ENCODE measurements around the gene TMEM255B.

The TMEM255B gene

DNA sequence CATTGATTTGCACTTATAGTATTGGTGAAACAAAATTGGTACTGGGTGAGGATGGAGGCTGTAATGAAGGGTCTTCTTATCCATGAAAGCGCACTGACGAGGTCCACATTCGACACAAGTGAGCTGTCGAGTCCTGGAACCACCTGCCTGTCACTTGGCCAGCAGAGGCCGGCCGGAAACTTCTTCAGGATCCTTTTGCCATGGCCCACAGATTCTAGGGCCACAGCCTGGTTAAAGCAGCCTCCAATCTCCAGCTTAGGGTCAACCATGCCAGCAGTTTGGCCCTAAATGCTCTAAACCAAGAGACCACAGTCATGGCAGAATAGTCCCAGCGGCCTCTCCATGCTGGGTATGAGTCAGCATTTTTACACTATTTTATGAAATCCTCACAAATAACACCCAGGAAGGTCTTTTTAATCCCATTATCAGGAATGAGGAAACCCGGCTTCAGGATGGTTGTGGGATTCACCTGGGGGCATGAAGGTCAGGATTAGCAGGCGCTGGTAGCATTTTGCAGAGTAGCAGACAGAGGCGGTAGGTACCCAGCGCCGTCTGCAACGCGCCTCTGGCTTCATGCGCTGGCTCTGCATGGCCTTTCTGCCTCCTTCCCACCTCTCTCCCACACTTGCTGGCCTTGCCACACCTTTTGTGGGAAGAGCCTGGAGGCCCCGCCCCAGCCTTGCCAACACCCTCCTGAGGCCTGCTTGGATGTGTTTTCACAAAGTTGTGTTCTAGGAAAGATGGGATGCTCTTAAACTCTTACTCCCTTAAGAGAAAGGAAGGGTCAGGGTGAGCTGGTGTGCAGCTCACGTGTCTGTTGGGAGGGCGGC is 89.6 kb downstream of the TMEM255B start:
- H3K36me3 ChIP-seq: peaks cover 0 to 44% (median 0%) of the 10 kb centered on the region in 11 experiments; a peak in 6 of 22 replicates
- H3K27me3 ChIP-seq: peaks cover 0 to 29% (median 7%) of the 10 kb centered on the region in 11 experiments; a peak in 9 of 22 replicates
- no peak overlapping the region for H3K27ac ChIP-seq
- H3K4me3 ChIP-seq: no peak overlapping the region
- peaks cover 38 to 53% (median 50%) of the 10 kb centered on the region in 10 experiments for H3K4me1 ChIP-seq
- H3K4me2 ChIP-seq: peak overlapping the region in 1 of 11 experiments; percentile 11; a peak in 1 of 22 replicates
- TF ChIP-seq Cebpa-rat (IDR thresholded peaks at IDR 0.05): no peak
- peaks cover 0 to 10% (median 0%) of the 10 kb centered on the region in 11 experiments; a peak in 6 of 22 replicates for H3K9me3 ChIP-seq (replicated peaks in 1 of 11)
- no peak overlapping the region for H3K9ac ChIP-seq
- H4K20me1 ChIP-seq: peaks cover 5 to 100% (median 43%) of the 10 kb centered on the region in 11 experiments; a peak in 19 of 22 replicates

DNA sequence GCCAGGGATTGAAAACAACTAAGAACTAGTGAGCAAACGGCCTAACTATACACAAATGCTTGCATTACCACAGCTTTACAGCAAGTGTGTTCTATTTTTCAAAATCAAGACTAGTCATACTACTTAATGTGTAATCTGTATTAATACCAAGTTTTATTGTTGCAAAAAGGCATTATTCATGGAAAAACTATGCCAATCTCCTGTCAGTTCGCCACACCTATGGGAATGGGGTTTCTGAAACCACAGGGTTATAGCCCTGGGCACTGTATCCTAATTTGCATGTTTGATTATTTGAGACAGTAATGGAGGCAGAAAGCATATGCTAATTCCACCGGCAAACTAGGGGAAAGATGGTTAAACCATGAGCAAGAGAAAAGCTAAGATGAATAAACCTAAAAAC is 90.5 kb downstream of the TMEM255B start:
- Histone ChIP-seq H3K4me1 (peaks cover 38 to 53% (median 50%) of the 10 kb centered on the region in 10 experiments), H3K4me2 (no peak overlapping the region), H3K9me3 (replicated peaks in 1 of 11) (peaks cover 0 to 10% (median 0%) of the 10 kb centered on the region in 11 experiments; a peak in 6 of 22 replicates), H3K9ac (no peak overlapping the region), H3K27me3 (peaks cover 0 to 29% (median 6%) of the 10 kb centered on the region in 11 experiments; a peak in 9 of 22 replicates), H3K4me3 (no peak overlapping the region), H3K27ac (no peak overlapping the region), H3K36me3 (peaks cover 0 to 42% (median 0%) of the 10 kb centered on the region in 11 experiments; a peak in 6 of 22 replicates), H4K20me1 (peaks cover 5 to 100% (median 45%) of the 10 kb centered on the region in 11 experiments; a peak in 20 of 22 replicates)
- no peak for TF ChIP-seq Cebpa-rat (IDR thresholded peaks at IDR 0.05)

DNA sequence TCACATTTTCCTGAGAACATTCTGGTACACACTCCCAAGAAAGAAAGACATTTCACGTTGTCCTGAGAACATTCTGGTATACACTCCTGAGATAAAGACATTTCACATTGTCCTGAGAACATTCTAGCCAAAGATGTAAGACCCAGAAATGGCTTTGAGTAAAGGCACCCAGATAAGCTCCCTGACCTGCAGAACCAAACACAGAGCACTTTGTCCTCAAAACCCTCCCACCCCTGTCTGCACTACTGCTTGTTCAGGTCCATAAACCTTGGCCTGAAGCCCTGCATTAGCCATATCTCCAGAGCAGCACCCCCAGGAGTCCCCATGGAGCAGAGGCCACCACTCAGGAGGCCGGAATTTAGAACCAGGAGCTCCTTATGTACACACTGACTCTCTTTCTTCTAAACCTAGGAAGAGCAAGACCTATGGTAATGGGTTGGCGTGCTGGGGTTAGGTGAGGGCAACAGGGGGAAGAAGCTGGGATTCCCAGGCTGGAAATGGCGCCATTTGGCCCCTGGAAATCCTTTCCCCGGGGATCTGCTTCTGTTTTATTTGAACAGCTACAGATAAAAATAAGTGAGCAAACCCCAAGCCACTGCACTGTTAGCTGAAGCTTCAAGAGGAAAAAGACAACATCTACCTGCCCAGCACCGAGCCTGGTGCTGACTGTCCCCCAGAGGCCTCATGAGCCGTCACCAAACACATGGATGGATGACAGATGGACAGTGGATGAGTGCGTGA is 91.1 kb downstream of the TMEM255B start:
- Histone ChIP-seq H4K20me1 (peaks cover 5 to 100% (median 47%) of the 10 kb centered on the region in 11 experiments; a peak in 20 of 22 replicates), H3K9ac (no peak overlapping the region), H3K36me3 (peaks cover 0 to 36% (median 0%) of the 10 kb centered on the region in 11 experiments; a peak in 6 of 22 replicates), H3K4me1 (peaks cover 38 to 53% (median 50%) of the 10 kb centered on the region in 10 experiments), H3K4me2 (no peak overlapping the region), H3K4me3 (no peak overlapping the region), H3K27ac (no peak overlapping the region), H3K9me3 (replicated peaks in 1 of 11) (peaks cover 0 to 10% (median 0%) of the 10 kb centered on the region in 11 experiments; a peak in 6 of 22 replicates), H3K27me3 (peaks cover 0 to 29% (median 4%) of the 10 kb centered on the region in 11 experiments; a peak in 7 of 22 replicates)
- no peak for TF ChIP-seq Cebpa-rat (IDR thresholded peaks at IDR 0.05)

DNA sequence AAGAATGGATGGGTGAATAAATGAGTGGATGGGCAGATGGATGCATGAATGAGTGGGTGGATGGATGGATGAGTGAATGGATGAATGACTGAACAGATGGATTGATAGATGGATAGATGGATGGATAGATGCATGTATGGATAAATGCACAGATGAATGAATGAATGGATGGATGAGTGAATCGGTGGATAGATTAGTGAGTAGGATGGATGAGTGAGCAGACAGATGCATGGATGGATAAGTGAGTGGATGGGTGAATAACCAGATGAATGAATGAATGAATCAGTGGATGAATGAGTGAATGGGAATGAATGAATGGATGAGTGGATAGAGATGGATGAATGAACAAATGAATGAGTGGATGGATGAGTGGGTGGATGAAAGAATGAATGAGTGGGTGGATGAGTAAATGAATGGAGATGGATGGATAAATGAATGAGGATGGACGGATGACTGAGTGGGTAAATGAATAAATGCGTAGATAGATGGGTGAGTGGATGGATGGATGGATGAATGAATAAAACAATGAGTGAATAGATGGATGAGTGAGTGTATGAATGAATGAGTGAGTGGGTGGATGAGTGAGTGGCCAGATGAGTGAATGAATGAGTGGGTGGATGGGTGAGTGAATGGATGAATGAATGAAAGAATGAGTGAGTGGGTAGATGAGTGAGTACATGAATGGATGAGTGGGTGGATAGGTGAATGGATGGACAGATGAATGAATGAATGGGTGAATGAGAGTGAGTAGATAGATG is 91.9 kb downstream of the TMEM255B start:
- Histone ChIP-seq H3K9ac (no peak overlapping the region), H3K27me3 (peaks cover 0 to 32% (median 11%) of the 10 kb centered on the region in 11 experiments; a peak in 13 of 22 replicates), H3K27ac (no peak overlapping the region), H3K36me3 (peaks cover 0 to 30% (median 0%) of the 10 kb centered on the region in 11 experiments; a peak in 5 of 22 replicates), H3K9me3 (replicated peaks in 1 of 11) (peaks cover 0 to 10% (median 0%) of the 10 kb centered on the region in 11 experiments; a peak in 6 of 22 replicates), H3K4me3 (no peak overlapping the region), H3K4me2 (no peak overlapping the region), H4K20me1 (peaks cover 11 to 100% (median 53%) of the 10 kb centered on the region in 11 experiments; a peak in 20 of 22 replicates), H3K4me1 (peaks cover 44 to 53% (median 51%) of the 10 kb centered on the region in 10 experiments)
- no peak for TF ChIP-seq Cebpa-rat (IDR thresholded peaks at IDR 0.05)

DNA sequence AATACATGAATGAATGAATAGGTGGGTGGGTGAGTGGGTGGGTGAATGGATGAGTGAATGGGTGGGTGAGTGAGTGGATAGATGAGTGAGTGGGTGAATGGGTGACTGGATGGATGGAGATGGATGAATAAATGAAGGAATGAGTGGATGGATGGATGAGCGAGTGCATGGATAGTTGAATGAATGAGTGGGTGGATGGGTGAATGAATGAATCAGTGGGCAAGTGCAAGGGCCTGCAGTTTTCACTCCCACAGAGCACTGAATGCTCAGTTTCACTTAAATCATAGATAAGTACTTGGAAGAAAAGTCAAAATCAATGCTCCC is 92.4 kb downstream of the TMEM255B start:
- peaks cover 17 to 100% (median 56%) of the 10 kb centered on the region in 11 experiments; a peak in 20 of 22 replicates for H4K20me1 ChIP-seq
- H3K9me3 ChIP-seq (replicated peaks in 1 of 11): peaks cover 0 to 7% (median 0%) of the 10 kb centered on the region in 11 experiments; a peak in 6 of 22 replicates
- peaks cover 0 to 32% (median 16%) of the 10 kb centered on the region in 11 experiments; a peak in 15 of 22 replicates for H3K27me3 ChIP-seq
- H3K9ac ChIP-seq: no peak overlapping the region
- H3K4me1 ChIP-seq: peaks cover 48 to 53% (median 52%) of the 10 kb centered on the region in 10 experiments
- H3K27ac ChIP-seq: no peak overlapping the region
- no peak overlapping the region for H3K4me3 ChIP-seq
- H3K4me2 ChIP-seq: 0 out of 22 replicates have a peak overlapping the region, but pooled peaks of 1 of the 11 experiments have one; percentile 100
- no peak for TF ChIP-seq Cebpa-rat (IDR thresholded peaks at IDR 0.05)
- H3K36me3 ChIP-seq: peaks cover 0 to 30% (median 0%) of the 10 kb centered on the region in 11 experiments; a peak in 5 of 22 replicates

DNA sequence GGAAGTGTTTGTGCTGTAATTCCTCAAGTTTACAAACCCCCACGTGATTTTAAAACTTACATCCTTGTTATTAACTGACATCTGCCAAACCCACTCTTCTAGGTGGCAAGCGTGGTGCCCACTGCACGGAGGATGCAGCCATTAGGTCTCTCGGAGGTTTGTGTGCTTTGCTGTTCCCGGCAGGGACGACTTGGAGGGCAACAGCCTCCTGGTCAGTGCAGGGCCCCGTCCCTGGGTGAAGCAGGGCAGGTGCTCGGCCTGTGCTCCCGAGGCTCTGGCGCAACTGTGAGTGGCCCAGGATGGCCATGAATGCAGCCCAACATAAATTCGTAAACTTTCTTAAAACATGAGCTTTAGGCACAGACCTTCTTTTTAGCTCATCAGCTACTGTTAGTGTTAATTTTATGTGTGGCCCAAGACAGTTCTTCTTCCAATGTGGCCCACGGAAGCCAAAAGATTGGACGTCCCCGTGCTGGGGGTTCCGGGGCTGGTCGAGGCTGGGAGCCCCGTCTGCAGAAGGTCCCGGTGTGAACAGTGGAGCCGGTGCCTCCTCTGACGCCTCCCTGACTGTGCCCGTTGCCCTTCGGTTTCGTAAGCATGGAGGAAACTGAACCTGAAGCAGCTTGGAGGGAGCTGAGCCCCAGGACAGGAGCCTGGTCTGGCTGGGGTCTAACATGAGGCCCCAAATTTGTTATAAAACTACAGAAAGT is 93.0 kb downstream of the TMEM255B start:
- Histone ChIP-seq H3K4me2 (peak overlapping the region in 10 of 11 experiments; percentile 87 to 100 (median 95); a peak in 17 of 22 replicates), H3K4me1 (peaks cover 45 to 54% (median 51%) of the 10 kb centered on the region in 10 experiments), H3K9ac (no peak overlapping the region), H3K36me3 (peaks cover 0 to 28% (median 0%) of the 10 kb centered on the region in 11 experiments; a peak in 4 of 22 replicates), H3K4me3 (no peak overlapping the region), H3K27me3 (peaks cover 0 to 37% (median 17%) of the 10 kb centered on the region in 11 experiments; a peak in 15 of 22 replicates), H3K9me3 (replicated peaks in 1 of 11) (peaks cover 0 to 1% (median 0%) of the 10 kb centered on the region in 11 experiments; a peak in 6 of 22 replicates), H4K20me1 (peaks cover 18 to 100% (median 56%) of the 10 kb centered on the region in 11 experiments; a peak in 20 of 22 replicates), H3K27ac (no peak overlapping the region)
- no peak for TF ChIP-seq Cebpa-rat (IDR thresholded peaks at IDR 0.05)

Data from BLaER1 treated with 17β-estradiol and CSF1 and Interleukin-3, amounts not matched to agents 10 nM and 100 nM (cell line).